ENCODE results near the gene CLUH. TPM values are rescaled to one million over a fixed set of nuclear protein-coding genes. Genes with fewer than 3 reads are reported as not detected.

The CLUH gene
- total and polyA plus RNA-seq, 2 donors (not counting 3 experiments of a cell fraction or from before 2014, with no cell fraction given), result 33.8 to 80.7 TPM

DNA sequence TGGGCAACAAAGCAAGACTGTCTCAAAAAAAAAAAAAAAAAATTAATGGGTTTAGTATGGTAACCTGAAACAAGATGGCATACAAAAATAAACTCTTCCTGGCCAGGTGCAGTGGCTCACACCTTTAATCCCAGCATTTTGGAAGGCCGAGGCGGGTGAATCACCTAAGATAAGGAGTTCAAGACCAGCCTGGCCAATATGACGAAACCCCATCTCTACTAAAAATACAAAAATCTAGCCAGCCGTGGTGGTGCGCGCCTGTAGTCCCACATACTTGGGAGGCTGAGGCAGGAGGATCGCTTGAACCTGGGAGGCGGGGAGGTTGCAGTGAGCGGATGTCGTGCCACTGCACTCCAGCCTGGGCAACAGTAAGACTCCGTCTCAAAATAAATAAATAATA lies 62.4 kb downstream of the CLUH start:
- Histone ChIP-seq H3K4me2 (ENCODE audit: insufficient read depth, low read length) (no peak overlapping the region), H4K20me1 (replicated peaks; ENCODE audit: control insufficient read depth, extremely low read depth, insufficient read depth, low read length) (no peaks in the 10 kb centered on the region), H3K4me1 (ENCODE audit: control insufficient read depth, extremely low read depth, insufficient read depth, low read length) (no peaks in the 10 kb centered on the region), H3K4me3 (replicated peaks in 1 of 3; ENCODE audit: insufficient read depth in 1 of 3, low read depth in 1 of 3, low read length in 3 of 3) (no peak overlapping the region), H3K27ac (ENCODE audit: insufficient read depth, low read depth, low read length) (no peak overlapping the region), H3K36me3 (ENCODE audit: control insufficient read depth in 2 of 2, extremely low read depth in 1 of 2, insufficient read depth in 2 of 2, low read length in 2 of 2) (peaks cover 0 to 2% of the 10 kb centered on the region in 2 experiments), H3K9me3 (replicated peaks; ENCODE audit: control insufficient read depth, insufficient read depth, low read length) (no peaks in the 10 kb centered on the region), H3K9me1 (replicated peaks; ENCODE audit: control insufficient read depth, extremely low read depth, insufficient read depth, low read length) (no peaks in the 10 kb centered on the region), H3K9ac (replicated peaks; ENCODE audit: extremely low read depth, insufficient read depth, low read length) (no peak overlapping the region), H3K79me2 (ENCODE audit: control insufficient read depth, insufficient read depth, low read length) (peaks cover 69% of the 10 kb centered on the region), H2AFZ (ENCODE audit: low read depth, low read length) (no peak overlapping the region), H3K27me3 (ENCODE audit: control insufficient read depth in 2 of 2, insufficient read depth in 2 of 2, low read length in 2 of 2) (no peaks in the 10 kb centered on the region)
- no peak for DNase-seq (ENCODE audit: low read depth, low spot score)
- no peak for FAIRE-seq
- dilution Hi-C loops (cut with MboI; ENCODE audit: extremely low pct_ligation_motif_present, low sequenced_read_pairs) (no loop called here), intact Hi-C loops (cut with micrococcal nuclease) (no loop called here)
- TF ChIP-seq MYC (IDR thresholded peaks at IDR 0.05; ENCODE audit: low read depth, low read length), result no peak
- no peak for TF ChIP-seq EZH2 (IDR thresholded peaks at IDR 0.05; ENCODE audit: borderline replicate concordance, low read depth, low read length, severe bottlenecking)
- TF ChIP-seq, protein P1, sequence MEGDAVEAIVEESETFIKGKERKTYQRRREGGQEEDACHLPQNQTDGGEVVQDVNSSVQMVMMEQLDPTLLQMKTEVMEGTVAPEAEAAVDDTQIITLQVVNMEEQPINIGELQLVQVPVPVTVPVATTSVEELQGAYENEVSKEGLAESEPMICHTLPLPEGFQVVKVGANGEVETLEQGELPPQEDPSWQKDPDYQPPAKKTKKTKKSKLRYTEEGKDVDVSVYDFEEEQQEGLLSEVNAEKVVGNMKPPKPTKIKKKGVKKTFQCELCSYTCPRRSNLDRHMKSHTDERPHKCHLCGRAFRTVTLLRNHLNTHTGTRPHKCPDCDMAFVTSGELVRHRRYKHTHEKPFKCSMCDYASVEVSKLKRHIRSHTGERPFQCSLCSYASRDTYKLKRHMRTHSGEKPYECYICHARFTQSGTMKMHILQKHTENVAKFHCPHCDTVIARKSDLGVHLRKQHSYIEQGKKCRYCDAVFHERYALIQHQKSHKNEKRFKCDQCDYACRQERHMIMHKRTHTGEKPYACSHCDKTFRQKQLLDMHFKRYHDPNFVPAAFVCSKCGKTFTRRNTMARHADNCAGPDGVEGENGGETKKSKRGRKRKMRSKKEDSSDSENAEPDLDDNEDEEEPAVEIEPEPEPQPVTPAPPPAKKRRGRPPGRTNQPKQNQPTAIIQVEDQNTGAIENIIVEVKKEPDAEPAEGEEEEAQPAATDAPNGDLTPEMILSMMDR (IDR thresholded peaks at IDR 0.05; ENCODE audit: extremely low read depth in 1 of 2, insufficient read depth in 1 of 2, low read depth in 1 of 2, low read length in 2 of 2), result no peak
- TF ChIP-seq POLR2AphosphoS5 (IDR thresholded peaks at IDR 0.05; ENCODE audit: insufficient read depth, low read depth, low read length), result no peak
- no peak for TF ChIP-seq POLR2A (IDR thresholded peaks at IDR 0.05; ENCODE audit: low read depth, low read length)
- no peak for TF ChIP-seq GATA2 (IDR thresholded peaks at IDR 0.05; ENCODE audit: insufficient read depth, insufficient read length, low read depth, low read length)
- TF ChIP-seq, protein P2, sequence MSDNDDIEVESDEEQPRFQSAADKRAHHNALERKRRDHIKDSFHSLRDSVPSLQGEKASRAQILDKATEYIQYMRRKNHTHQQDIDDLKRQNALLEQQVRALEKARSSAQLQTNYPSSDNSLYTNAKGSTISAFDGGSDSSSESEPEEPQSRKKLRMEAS (IDR thresholded peaks at IDR 0.05; ENCODE audit: insufficient read depth, insufficient read length), result no peak
- no peak for TF ChIP-seq FOS (IDR thresholded peaks at IDR 0.05; ENCODE audit: borderline replicate concordance, insufficient read depth, low read length)
- no peak for TF ChIP-seq JUN (IDR thresholded peaks at IDR 0.05; ENCODE audit: borderline replicate concordance, insufficient read depth, insufficient read length, low read depth)
- POLR2A ChIA-PET, result no interaction called here
- CTCF ChIA-PET, result no interaction called here
- BruUV-seq (replicated peaks), result no TSS peak
